Hepatocyte (in vitro differentiated cells): ENCODE measurements around the gene MBD4. TPM values are rescaled to one million over a fixed set of nuclear protein-coding genes. Genes with fewer than 3 reads are reported as not detected.
A peak's percentile ranks its signal among the peaks of the same experiment; 100 is the strongest.
"Not testable (repeated sequence)": the region's sequence is repeated elsewhere in the genome, so short reads cannot be mapped to it uniquely, and the experiment has no call there.

Source experiments
- DNase-seq: peaks from one replicate; pipeline ENCODE4 v3.0.0-alpha.2; 2016; ENCODE audit warnings: low spot score
- H2AFZ ChIP-seq: fragments of 200-600 bp; sonication (generic); 2 replicates; pipeline ENCODE4 v1.6.0; 2016; ENCODE audit warnings: antibody characterized with exemption, mild to moderate bottlenecking
- H3K27ac ChIP-seq: fragments of 200-600 bp; sonication (generic); 2 replicates; pipeline ENCODE4 v1.5.1; 2016; ENCODE audit warnings: mild to moderate bottlenecking
- H3K27me3 ChIP-seq: fragments of 200-600 bp; sonication (generic); 2 replicates; pipeline ENCODE4 v1.6.1; 2016
- H3K36me3 ChIP-seq: fragments of 200-600 bp; sonication (generic); replicated peaks from 2 replicates; pipeline ENCODE4 v1.5.1; 2016; ENCODE audit warnings: low read depth; ENCODE audit not compliant: insufficient read depth
- H3K4me1 ChIP-seq: fragments of 200-600 bp; sonication (generic); 2 replicates; pipeline ENCODE4 v1.5.1; 2016; ENCODE audit warnings: mild to moderate bottlenecking, moderate library complexity; ENCODE audit not compliant: insufficient read depth
- H3K4me2 ChIP-seq: fragments of 200-600 bp; sonication (generic); 2 replicates; pipeline ENCODE4 v1.6.0; 2016
- H3K4me3 ChIP-seq: fragments of 200-600 bp; sonication (generic); 2 replicates; pipeline ENCODE4 v1.5.1; 2016; ENCODE audit warnings: mild to moderate bottlenecking
- H3K79me2 ChIP-seq: fragments of 200-600 bp; sonication (generic); 2 replicates; pipeline ENCODE4 v1.6.0; 2017; ENCODE audit warnings: mild to moderate bottlenecking
- H3K9me2 ChIP-seq: fragments of 200-600 bp; sonication (generic); replicated peaks from 2 replicates; pipeline ENCODE4 v1.6.0; 2017; ENCODE audit warnings: mild to moderate bottlenecking; ENCODE audit not compliant: insufficient read depth
- H3K9me3 ChIP-seq: fragments of 200-600 bp; sonication (generic); 2 replicates; pipeline ENCODE4 v1.5.1; 2016; ENCODE audit warnings: low read depth, mild to moderate bottlenecking
- H4K20me1 ChIP-seq: fragments of 200-600 bp; sonication (generic); 2 replicates; pipeline ENCODE4 v1.6.0; 2016; ENCODE audit warnings: mild to moderate bottlenecking; ENCODE audit not compliant: insufficient read depth, poor library complexity, severe bottlenecking
- EZH2 ChIP-seq: fragments of 200-600 bp; sonication (generic); IDR thresholded peaks from 2 replicates; pipeline ENCODE4 v1.6.1; 2016; ENCODE audit warnings: antibody characterized with exemption, mild to moderate bottlenecking, borderline replicate concordance
- EZH2phosphoT487 ChIP-seq: fragments of 200-600 bp; sonication (generic); IDR thresholded peaks from one replicate; pipeline ENCODE4 v1.6.1; 2018; ENCODE audit warnings: antibody characterized with exemption, mild to moderate bottlenecking, low read depth, moderate library complexity; ENCODE audit not compliant: unreplicated experiment, severe bottlenecking
- WGBS: methylation state at CpG from one replicate; pipeline ENCODE4 v1.1.6; 2016; ENCODE audit warnings: low lambda C conversion rate; ENCODE audit errors: missing lambda C conversion rate; 5-methylcytosine and 5-hydroxymethylcytosine counted together
- polyA plus RNA-seq: library from polyadenylated mRNA; unstranded; fragments of >200 nt; fragmentation: Nextera tagmentation; extraction: Ambion mirVana; gene quantifications from 2 replicates; pipeline ENCODE4 v1.2.1, GENCODE V29; 2016
- total RNA-seq: library from RNA; depleted of rRNA; stranded (reverse); fragments of >200 nt; gene quantifications from 2 replicates; pipeline ENCODE4 v1.2.3, GENCODE V29; 2014
- TF ChIP-seq, protein P1 (sequence below): fragments of 200-600 bp; sonication (generic); IDR thresholded peaks from 2 replicates; pipeline ENCODE4 v1.5.1; 2016; ENCODE audit warnings: antibody characterized with exemption, mild to moderate bottlenecking; ENCODE audit not compliant: poor library complexity

The MBD4 gene
- total and polyA plus RNA-seq, 2 experiments from 2014 or later = 22.2 to 27.5 TPM

DNA sequence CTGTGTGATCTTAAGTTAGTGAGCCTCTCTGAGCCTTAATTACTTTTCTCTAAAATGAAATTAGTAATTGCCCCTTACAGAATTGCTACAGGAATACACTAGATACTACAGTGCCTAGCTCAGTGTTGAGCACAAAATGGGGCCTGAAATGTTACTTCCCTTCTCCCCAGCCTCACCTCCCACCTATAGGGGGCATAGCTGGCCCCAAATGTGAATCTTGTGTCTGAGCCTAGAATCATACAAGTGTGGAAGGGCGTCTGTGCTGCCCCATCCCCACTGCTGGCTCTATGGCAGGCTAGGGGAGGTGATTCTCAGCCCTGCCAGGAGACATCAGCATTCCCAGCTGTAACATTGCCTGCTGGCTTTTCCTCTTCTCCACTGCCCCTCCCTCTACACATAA, 43.0 kb upstream of the MBD4 start:
- H4K20me1 ChIP-seq = no peaks in the 10 kb centered on the region
- TF ChIP-seq EZH2phosphoT487 (no peak), EZH2 (no peak)
- TF ChIP-seq, protein P1, sequence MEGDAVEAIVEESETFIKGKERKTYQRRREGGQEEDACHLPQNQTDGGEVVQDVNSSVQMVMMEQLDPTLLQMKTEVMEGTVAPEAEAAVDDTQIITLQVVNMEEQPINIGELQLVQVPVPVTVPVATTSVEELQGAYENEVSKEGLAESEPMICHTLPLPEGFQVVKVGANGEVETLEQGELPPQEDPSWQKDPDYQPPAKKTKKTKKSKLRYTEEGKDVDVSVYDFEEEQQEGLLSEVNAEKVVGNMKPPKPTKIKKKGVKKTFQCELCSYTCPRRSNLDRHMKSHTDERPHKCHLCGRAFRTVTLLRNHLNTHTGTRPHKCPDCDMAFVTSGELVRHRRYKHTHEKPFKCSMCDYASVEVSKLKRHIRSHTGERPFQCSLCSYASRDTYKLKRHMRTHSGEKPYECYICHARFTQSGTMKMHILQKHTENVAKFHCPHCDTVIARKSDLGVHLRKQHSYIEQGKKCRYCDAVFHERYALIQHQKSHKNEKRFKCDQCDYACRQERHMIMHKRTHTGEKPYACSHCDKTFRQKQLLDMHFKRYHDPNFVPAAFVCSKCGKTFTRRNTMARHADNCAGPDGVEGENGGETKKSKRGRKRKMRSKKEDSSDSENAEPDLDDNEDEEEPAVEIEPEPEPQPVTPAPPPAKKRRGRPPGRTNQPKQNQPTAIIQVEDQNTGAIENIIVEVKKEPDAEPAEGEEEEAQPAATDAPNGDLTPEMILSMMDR = no peak
- 71% methylated on average over 1 of the region's 1 CpG for WGBS
- H3K79me2 ChIP-seq = no peaks in the 10 kb centered on the region
- H3K27me3 ChIP-seq = no peaks in the 10 kb centered on the region
- peaks cover 3% of the 10 kb centered on the region for H3K4me1 ChIP-seq
- H3K9me2 ChIP-seq = no peaks in the 10 kb centered on the region
- no peaks in the 10 kb centered on the region for H3K36me3 ChIP-seq
- H3K4me2 ChIP-seq = no peak overlapping the region
- H3K9me3 ChIP-seq = no peaks in the 10 kb centered on the region
- DNase-seq = no peak
- H3K4me3 ChIP-seq = no peak overlapping the region
- H2AFZ ChIP-seq = no peak overlapping the region
- no peak overlapping the region for H3K27ac ChIP-seq

DNA sequence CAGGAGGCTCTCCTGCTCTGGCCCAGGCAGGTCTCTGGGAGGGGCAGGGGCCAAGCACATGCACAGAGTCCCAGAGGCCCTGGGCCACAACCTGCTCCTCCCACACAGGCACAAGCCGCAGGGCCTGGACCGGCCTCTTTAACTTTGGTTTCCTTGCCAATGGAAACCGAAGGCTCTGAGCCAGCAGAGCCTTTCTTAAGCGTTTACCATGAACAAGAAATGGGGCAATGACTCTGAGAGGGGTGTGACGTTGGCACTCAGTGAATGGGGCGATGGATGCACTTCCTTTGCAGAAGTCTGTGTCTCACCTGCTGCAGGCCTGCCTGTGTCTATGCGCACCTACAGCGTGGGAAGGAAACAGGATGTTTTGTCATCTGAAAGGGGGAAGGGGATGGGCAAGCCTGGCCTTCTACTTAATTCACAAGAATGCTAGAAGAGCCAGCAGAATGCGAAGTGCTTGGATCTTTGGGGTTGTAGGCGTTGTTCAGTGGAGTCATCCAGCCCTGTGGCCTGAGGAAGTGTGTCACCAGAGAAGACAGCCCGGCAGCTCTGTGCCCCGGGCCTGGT, 42.1 kb upstream of the MBD4 start:
- 93% methylated on average over 12 of the region's 12 CpGs for WGBS
- H3K79me2 ChIP-seq = no peaks in the 10 kb centered on the region
- no peaks in the 10 kb centered on the region for H3K36me3 ChIP-seq
- no peak overlapping the region for H3K27ac ChIP-seq
- no peak overlapping the region for H3K4me2 ChIP-seq
- peaks cover 3% of the 10 kb centered on the region for H3K4me1 ChIP-seq
- H2AFZ ChIP-seq = no peak overlapping the region
- no peaks in the 10 kb centered on the region for H3K9me2 ChIP-seq
- no peak for DNase-seq
- no peaks in the 10 kb centered on the region for H3K9me3 ChIP-seq
- no peaks in the 10 kb centered on the region for H4K20me1 ChIP-seq
- H3K27me3 ChIP-seq = no peaks in the 10 kb centered on the region
- TF ChIP-seq EZH2 (no peak), EZH2phosphoT487 (no peak)
- TF ChIP-seq, protein P1 = no peak
- H3K4me3 ChIP-seq = no peak overlapping the region

- not testable (repeated sequence) for H3K9me2 ChIP-seq, H3K27me3 ChIP-seq, H3K27ac ChIP-seq, H3K79me2 ChIP-seq, H2AFZ ChIP-seq, H3K36me3 ChIP-seq, H3K9me3 ChIP-seq, H3K4me2 ChIP-seq, H4K20me1 ChIP-seq, H3K4me3 ChIP-seq, H3K4me1 ChIP-seq
- 57% methylated on average over 9 of the region's 11 CpGs for WGBS
- peak; percentile 31 for DNase-seq
These were observed 41.5 kb upstream of the MBD4 start for GRCh38 chr3:129481225-129481765.

- WGBS = 98% methylated on average over 6 of the region's 6 CpGs
- no peak for TF ChIP-seq EZH2
- no peak for TF ChIP-seq EZH2phosphoT487
- TF ChIP-seq, protein P1 = no peak
- Histone ChIP-seq H3K9me2 (no peaks in the 10 kb centered on the region), H3K4me2 (no peak overlapping the region), H3K9me3 (no peaks in the 10 kb centered on the region), H3K4me1 (peaks cover 3% of the 10 kb centered on the region), H3K79me2 (no peaks in the 10 kb centered on the region), H4K20me1 (no peaks in the 10 kb centered on the region), H3K27ac (no peak overlapping the region), H2AFZ (no peak overlapping the region), H3K27me3 (no peaks in the 10 kb centered on the region), H3K4me3 (no peak overlapping the region), H3K36me3 (no peaks in the 10 kb centered on the region)
- no peak for DNase-seq
These were observed 36.8 kb upstream of the MBD4 start for GRCh38 chr3:129476586-129476985.
